GM12865 (cell line): Measurements from ENCODE around the gene TNRC6B.

ENCODE experiments used
- DNase-seq: peaks from one replicate; pipeline ENCODE4 v3.0.0; 2010; ENCODE audit warnings: low read depth
- H3K4me3 ChIP-seq: 2 replicates; pipeline ENCODE4 v1.5.1; 2011; ENCODE audit warnings: mild to moderate bottlenecking, low read depth, low read length, control low read depth
- TF ChIP-seq, protein P1 (sequence below): IDR thresholded peaks from 2 replicates; pipeline ENCODE4 v1.5.1; 2011; ENCODE audit warnings: low read length, control low read depth, low read depth, inconsistent platforms; ENCODE audit not compliant: insufficient read depth; ENCODE audit errors: missing control alignments

Gene TNRC6B

DNA sequence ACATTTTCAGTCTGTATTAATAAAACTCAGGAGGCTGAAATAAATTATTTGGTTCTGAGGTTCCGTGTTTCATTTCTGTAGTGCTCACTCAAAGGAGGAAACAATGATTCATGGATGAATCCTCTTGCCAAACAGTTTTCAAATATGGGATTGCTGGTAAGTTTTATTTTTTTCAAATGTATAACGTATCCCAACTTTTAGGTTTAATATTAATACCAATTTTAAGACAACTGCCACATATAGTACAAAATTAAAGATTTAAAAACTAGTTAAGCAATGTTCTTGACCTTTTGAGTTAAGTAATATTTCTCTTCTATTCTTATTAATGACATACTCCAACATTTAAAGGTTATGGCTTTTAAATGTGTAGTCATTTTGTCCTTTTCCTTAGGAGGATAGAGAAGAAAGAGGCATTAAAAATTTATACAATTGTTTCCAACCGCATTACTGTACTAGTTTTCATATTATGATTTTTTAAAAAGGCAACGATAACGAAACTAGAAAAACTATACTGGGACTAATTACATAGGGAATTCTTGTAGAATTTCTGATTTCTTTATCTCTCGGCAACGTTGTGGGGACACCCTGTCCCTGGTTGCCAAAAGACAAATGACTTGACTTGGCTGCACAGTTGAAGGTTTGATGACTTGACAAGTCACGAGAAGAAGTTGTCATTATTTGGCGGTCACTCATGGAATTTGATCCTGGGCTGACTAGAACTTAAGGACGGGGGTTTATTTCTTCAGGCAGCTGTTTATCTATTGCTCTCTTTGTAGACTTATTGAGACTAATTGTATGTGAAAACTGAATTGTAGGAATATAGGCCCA lies 99.5 kb downstream of the TNRC6B start:
- TF ChIP-seq, protein P1, sequence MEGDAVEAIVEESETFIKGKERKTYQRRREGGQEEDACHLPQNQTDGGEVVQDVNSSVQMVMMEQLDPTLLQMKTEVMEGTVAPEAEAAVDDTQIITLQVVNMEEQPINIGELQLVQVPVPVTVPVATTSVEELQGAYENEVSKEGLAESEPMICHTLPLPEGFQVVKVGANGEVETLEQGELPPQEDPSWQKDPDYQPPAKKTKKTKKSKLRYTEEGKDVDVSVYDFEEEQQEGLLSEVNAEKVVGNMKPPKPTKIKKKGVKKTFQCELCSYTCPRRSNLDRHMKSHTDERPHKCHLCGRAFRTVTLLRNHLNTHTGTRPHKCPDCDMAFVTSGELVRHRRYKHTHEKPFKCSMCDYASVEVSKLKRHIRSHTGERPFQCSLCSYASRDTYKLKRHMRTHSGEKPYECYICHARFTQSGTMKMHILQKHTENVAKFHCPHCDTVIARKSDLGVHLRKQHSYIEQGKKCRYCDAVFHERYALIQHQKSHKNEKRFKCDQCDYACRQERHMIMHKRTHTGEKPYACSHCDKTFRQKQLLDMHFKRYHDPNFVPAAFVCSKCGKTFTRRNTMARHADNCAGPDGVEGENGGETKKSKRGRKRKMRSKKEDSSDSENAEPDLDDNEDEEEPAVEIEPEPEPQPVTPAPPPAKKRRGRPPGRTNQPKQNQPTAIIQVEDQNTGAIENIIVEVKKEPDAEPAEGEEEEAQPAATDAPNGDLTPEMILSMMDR: no peak
- H3K4me3 ChIP-seq: peak overlapping the region; percentile 53
- no peak for DNase-seq

DNA sequence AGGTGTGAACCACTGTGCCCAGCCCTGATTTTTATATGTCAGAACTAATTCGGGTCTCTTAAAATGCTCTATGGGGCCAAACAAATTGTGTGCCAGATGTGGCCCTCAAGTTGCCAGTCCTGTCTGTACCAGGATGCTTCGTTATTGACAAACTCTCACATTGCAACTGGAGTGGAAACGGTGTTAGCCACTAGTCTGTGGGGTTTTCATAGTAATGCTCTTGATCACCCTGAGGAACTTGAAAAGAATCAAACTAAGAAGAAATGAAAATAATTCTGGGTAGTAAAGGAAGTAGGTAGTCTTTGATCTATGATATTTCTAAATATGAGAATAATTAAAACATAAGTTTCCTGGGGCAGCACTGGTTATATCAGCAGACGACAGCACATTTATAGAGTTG lies 101.3 kb downstream of the TNRC6B start:
- TF ChIP-seq, protein P1: no peak

DNA sequence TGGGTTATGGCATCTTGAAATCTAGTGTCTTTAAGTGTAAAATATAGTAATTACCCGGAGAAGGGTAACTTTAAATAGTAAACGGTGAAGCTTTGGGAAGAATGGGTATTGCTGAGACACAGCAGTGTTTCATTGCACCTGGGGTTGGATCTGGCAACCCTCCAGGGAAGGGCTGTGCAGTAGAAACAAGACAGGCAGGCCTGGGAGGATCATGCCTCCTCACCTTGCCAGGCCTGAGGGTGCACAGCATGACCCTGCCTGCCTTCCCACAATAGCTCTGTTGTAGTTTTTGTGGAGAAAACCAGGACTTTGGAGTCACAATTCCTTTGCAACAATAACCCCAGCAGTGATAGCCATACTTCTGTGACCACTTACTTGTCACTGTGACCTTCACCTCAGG lies 104.0 kb downstream of the TNRC6B start:
- no peak for DNase-seq
- TF ChIP-seq, protein P1: no peak
- H3K4me3 ChIP-seq: no peak overlapping the region

More for the DNA sequence above, 101.3 kb downstream of the TNRC6B start:
- no peak for DNase-seq
- H3K4me3 ChIP-seq: no peak overlapping the region

DNA sequence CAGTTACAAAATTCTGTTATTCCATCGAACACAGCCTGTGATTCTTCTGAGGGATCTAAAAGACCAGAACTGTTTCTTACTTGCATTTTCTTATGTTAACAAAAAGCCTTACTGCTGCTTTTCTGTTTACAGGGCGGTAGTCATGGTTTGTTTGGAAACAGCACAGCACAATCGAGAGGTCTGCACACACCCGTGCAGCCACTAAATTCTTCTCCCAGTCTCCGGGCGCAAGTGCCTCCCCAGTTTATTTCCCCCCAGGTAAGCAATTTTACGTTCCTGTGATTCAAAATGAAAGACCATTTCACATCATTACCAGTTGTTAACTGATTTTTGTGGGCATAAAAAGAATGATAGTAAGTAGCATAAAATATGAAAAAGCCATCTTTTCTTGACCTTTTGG lies 107.8 kb downstream of the TNRC6B start:
- no peak overlapping the region for H3K4me3 ChIP-seq
- TF ChIP-seq, protein P1: no peak
- DNase-seq: no peak

DNA sequence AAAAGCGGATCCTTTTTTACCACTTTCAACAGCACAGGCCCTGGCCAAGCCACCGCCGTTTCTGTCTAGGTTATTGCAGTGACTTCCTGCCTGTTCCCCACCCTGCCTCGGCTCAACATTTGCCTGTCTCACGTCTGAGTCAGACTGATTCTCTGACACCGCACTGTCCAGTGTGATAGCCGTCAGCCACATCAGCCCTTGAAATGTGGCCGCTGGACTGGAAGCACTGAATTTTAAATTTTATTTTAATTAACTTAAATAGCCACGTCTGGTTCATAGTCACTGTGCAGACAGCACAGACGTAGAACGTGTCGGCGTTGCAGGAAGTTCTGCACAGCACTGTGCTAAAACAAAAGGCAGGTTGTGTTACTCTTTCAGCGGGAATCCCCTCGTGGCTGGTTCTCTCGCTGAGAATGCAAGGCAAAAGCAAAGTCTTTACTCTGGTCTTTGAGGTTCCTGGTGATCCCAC lies 112.3 kb downstream of the TNRC6B start:
- TF ChIP-seq, protein P1: no peak
- H3K4me3 ChIP-seq: peak overlapping the region; percentile 13
- DNase-seq: peak; percentile 88

DNA sequence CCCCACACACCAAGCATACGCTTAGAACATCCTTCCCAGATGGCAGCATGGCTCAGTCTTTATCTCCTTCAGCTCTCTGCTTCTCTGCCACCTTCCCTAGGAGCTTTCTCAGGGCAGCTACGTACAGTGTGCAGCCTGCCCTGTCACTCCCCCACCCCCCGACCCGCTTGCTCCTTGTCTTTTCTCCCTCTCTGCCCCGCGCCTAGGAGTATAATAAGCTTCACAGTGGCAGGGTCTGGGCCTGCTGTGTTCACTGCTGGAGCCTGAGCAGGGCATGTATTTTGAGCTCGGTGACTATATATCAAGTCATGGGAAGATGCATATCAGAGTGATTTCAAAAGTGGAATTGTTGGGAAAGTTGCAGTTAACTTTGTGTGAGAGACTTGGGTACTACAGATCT lies 112.8 kb downstream of the TNRC6B start:
- TF ChIP-seq, protein P1: no peak
- 0 out of 2 replicates have a peak overlapping the region, but pooled peaks have one; percentile 13 for H3K4me3 ChIP-seq
- no peak for DNase-seq
